ENCODE data around the gene FAM24B. TPM values are rescaled to one million over a fixed set of nuclear protein-coding genes. Genes with fewer than 3 reads are reported as not detected.
"Not testable (repeated sequence)": the region's sequence is repeated elsewhere in the genome, so short reads cannot be mapped to it uniquely, and the experiment has no call there.

The FAM24B gene, protein sequence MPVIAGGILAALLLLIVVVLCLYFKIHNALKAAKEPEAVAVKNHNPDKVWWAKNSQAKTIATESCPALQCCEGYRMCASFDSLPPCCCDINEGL
- polyA plus RNA-seq (2013, experiment 1 of 2), result 5.2 TPM
- 3.7 TPM for polyA plus RNA-seq (2013, experiment 2 of 2)

DNA sequence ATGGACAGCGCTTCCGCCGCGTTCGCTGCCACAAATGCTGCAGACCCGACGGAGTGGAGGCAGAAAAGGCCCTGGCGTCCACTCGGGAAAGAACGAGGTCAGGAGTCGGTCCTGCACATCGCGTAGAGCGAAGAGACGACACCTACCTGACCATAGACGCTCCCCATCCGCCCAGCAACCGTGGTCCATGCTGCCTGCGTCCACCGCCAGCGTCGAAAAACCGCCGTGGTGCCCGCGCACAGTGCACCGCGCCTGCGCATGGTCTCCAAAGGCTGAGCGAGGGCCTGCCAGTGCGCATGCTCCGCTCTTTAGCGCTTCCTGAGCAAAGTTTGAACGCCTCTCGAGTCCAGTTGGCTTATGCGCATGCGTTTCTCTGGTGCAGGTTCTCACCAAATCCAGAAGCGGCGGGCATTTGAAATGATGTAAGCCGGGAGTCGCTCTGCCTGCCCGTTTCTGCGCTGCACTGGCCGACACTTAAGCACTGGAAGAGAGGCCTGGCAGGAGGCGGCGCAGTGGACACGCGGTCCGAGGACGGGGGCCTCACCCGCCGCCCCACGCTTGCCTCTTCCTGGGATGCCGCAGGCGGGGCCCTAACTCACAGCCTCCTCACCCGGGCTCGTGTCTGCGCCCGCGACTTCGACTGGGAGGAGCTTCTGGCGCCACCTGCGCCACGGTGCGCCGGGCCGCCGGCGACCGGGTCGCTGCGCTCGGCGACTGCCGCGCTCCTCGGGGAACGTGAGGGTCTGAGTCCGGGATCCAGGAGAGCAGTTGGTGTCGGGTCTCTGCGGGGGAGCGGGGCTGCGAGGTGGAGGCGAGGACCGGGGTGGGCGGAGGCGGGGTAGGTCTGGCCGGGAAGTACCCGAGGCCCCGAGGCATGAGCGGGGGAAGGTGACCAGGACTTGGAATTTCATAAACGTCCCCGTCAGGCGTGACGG, at the start of gene FAM24B:
FAM24B (minus strand) TSS at position 243 of the 935 bp plus-strand sequence. CDS start 29,066 bp downstream, outside the sequence.
- H4K5ac ChIP-seq (ENCODE audit: low read length), result no peak within 1 kb of the TSS
- peak within 1 kb of the TSS; percentile 25 for H3K4ac ChIP-seq (ENCODE audit: low read depth, low read length)
- H3K79me2 ChIP-seq (ENCODE audit: control insufficient read depth, insufficient read depth, low read length), result no peaks in the 10 kb centered on the region
- no peaks in the 10 kb centered on the region for H3K36me3 ChIP-seq (ENCODE audit: control insufficient read depth, insufficient read depth, low read length)
- H3K9ac ChIP-seq (ENCODE audit: low read length), result peak within 1 kb of the TSS; percentile 57
- peaks cover 5% of the 10 kb centered on the region for H3K4me1 ChIP-seq (ENCODE audit: control insufficient read depth, low read depth, low read length)
- no peak within 1 kb of the TSS for H2BK120ac ChIP-seq (ENCODE audit: low read depth, low read length)
- no peak within 1 kb of the TSS for H3K27ac ChIP-seq (ENCODE audit: low read depth, low read length)
- no peak within 1 kb of the TSS for H2BK15ac ChIP-seq (replicated peaks; ENCODE audit: low read depth)
- peak within 1 kb of the TSS; percentile 83 for H2AK5ac ChIP-seq (ENCODE audit: low read length)
- no CpG with 5 or more reads among the region's 95 CpGs for WGBS (ENCODE audit: extremely low coverage, insufficient coverage, low lambda C conversion rate)
- peak within 1 kb of the TSS; percentile 85 for H2BK5ac ChIP-seq (ENCODE audit: low read length)
- peak within 1 kb of the TSS; percentile 9 for H3K18ac ChIP-seq (ENCODE audit: low read length)
- H3K4me3 ChIP-seq (ENCODE audit: low read length), result peak within 1 kb of the TSS; percentile 9
- H3K23ac ChIP-seq (ENCODE audit: low read length), result no peak within 1 kb of the TSS
- H3K27me3 ChIP-seq (ENCODE audit: insufficient read depth, low read length, poor library complexity), result no peaks in the 10 kb centered on the region
- H3K4me2 ChIP-seq (ENCODE audit: low read length), result peak within 1 kb of the TSS; percentile 7
- no peak within 1 kb of the TSS for H4K8ac ChIP-seq (ENCODE audit: low read depth, low read length)
- no peaks in the 10 kb centered on the region for H3K79me1 ChIP-seq (ENCODE audit: low read length)
- H3K56ac ChIP-seq (ENCODE audit: low read length), result peak within 1 kb of the TSS; percentile 81
- DNase-seq, result peak; percentile 87

DNA sequence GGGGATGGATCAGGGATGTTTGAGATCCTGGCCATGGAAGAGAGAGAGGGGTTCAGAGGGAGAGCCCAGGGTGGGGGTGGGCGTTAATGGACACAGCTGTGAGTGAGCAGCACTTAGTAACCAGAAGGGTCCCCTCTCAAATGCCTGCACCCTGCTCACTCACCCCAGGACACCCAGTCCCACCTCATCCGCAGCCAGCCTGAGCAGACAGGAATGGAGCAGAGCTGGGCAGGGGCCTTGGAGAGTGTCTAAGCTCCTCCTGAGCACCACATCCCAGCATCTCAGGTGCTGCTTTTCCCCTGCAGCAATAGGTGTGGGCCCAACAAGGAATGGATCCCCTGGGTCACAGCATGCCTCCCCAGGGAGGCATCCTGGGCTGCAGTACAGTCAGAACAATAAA, 36.3 kb upstream of the FAM24B start:
- no peaks in the 10 kb centered on the region for H3K79me2 ChIP-seq (ENCODE audit: control insufficient read depth, insufficient read depth, low read length)
- no peak overlapping the region for H2BK15ac ChIP-seq (replicated peaks; ENCODE audit: low read depth)
- no peak overlapping the region for H2AK5ac ChIP-seq (ENCODE audit: low read length)
- no peaks in the 10 kb centered on the region for H3K79me1 ChIP-seq (ENCODE audit: low read length)
- no peak overlapping the region for H3K9ac ChIP-seq (ENCODE audit: low read length)
- no peak for DNase-seq
- H3K4me3 ChIP-seq (ENCODE audit: low read length), result no peak overlapping the region
- H3K27me3 ChIP-seq (ENCODE audit: insufficient read depth, low read length, poor library complexity), result no peaks in the 10 kb centered on the region
- no peak overlapping the region for H3K4ac ChIP-seq (ENCODE audit: low read depth, low read length)
- WGBS (ENCODE audit: extremely low coverage, insufficient coverage, low lambda C conversion rate), result no CpG with 5 or more reads among the region's 2 CpGs
- H3K36me3 ChIP-seq (ENCODE audit: control insufficient read depth, insufficient read depth, low read length), result no peaks in the 10 kb centered on the region
- no peak overlapping the region for H4K5ac ChIP-seq (ENCODE audit: low read length)
- no peaks in the 10 kb centered on the region for H3K4me1 ChIP-seq (ENCODE audit: control insufficient read depth, low read depth, low read length)
- no peak overlapping the region for H2BK5ac ChIP-seq (ENCODE audit: low read length)
- no peak overlapping the region for H3K4me2 ChIP-seq (ENCODE audit: low read length)
- H3K23ac ChIP-seq (ENCODE audit: low read length), result no peak overlapping the region
- H3K56ac ChIP-seq (ENCODE audit: low read length), result no peak overlapping the region
- no peak overlapping the region for H4K8ac ChIP-seq (ENCODE audit: low read depth, low read length)
- no peak overlapping the region for H3K27ac ChIP-seq (ENCODE audit: low read depth, low read length)
- no peak overlapping the region for H3K18ac ChIP-seq (ENCODE audit: low read length)
- H2BK120ac ChIP-seq (ENCODE audit: low read depth, low read length), result no peak overlapping the region

GRCh38 chr10:122911889-122912484, 32.6 kb upstream of the FAM24B start:
- Histone ChIP-seq H4K8ac (ENCODE audit: low read depth, low read length) (no peak overlapping the region), H2BK120ac (ENCODE audit: low read depth, low read length) (no peak overlapping the region), H3K79me1 (ENCODE audit: low read length) (no peaks in the 10 kb centered on the region), H3K4ac (ENCODE audit: low read depth, low read length) (no peak overlapping the region), H3K9ac (ENCODE audit: low read length) (no peak overlapping the region), H3K23ac (ENCODE audit: low read length) (no peak overlapping the region), H2BK5ac (ENCODE audit: low read length) (no peak overlapping the region), H2BK15ac (replicated peaks; ENCODE audit: low read depth) (no peak overlapping the region), H2AK5ac (ENCODE audit: low read length) (no peak overlapping the region), H3K4me2 (ENCODE audit: low read length) (no peak overlapping the region), H3K79me2 (ENCODE audit: control insufficient read depth, insufficient read depth, low read length) (no peaks in the 10 kb centered on the region), H3K27me3 (ENCODE audit: insufficient read depth, low read length, poor library complexity) (no peaks in the 10 kb centered on the region), H3K36me3 (ENCODE audit: control insufficient read depth, insufficient read depth, low read length) (no peaks in the 10 kb centered on the region), H3K4me1 (ENCODE audit: control insufficient read depth, low read depth, low read length) (no peaks in the 10 kb centered on the region), H3K18ac (ENCODE audit: low read length) (no peak overlapping the region), H3K4me3 (ENCODE audit: low read length) (no peak overlapping the region), H4K5ac (ENCODE audit: low read length) (no peak overlapping the region), H3K56ac (ENCODE audit: low read length) (no peak overlapping the region), H3K27ac (ENCODE audit: low read depth, low read length) (no peak overlapping the region)
- peak; percentile 81 for DNase-seq
- WGBS (ENCODE audit: extremely low coverage, insufficient coverage, low lambda C conversion rate), result no CpG with 5 or more reads among the region's 5 CpGs

- Histone ChIP-seq H3K23ac (ENCODE audit: low read length) (no peak within 1 kb of the TSS), H3K4me2 (ENCODE audit: low read length) (no peak within 1 kb of the TSS), H3K36me3 (ENCODE audit: control insufficient read depth, insufficient read depth, low read length) (no peaks in the 10 kb centered on the region), H3K4me3 (ENCODE audit: low read length) (no peak within 1 kb of the TSS), H4K8ac (ENCODE audit: low read depth, low read length) (no peak within 1 kb of the TSS), H2BK120ac (ENCODE audit: low read depth, low read length) (no peak within 1 kb of the TSS), H3K4me1 (ENCODE audit: control insufficient read depth, low read depth, low read length) (no peaks in the 10 kb centered on the region), H3K27ac (ENCODE audit: low read depth, low read length) (no peak within 1 kb of the TSS), H3K79me1 (ENCODE audit: low read length) (no peaks in the 10 kb centered on the region), H2BK5ac (ENCODE audit: low read length) (no peak within 1 kb of the TSS), H3K4ac (ENCODE audit: low read depth, low read length) (no peak within 1 kb of the TSS), H4K5ac (ENCODE audit: low read length) (no peak within 1 kb of the TSS), H3K18ac (ENCODE audit: low read length) (no peak within 1 kb of the TSS), H2BK15ac (replicated peaks; ENCODE audit: low read depth) (no peak within 1 kb of the TSS), H3K56ac (ENCODE audit: low read length) (no peak within 1 kb of the TSS), H3K27me3 (ENCODE audit: insufficient read depth, low read length, poor library complexity) (no peaks in the 10 kb centered on the region), H3K79me2 (ENCODE audit: control insufficient read depth, insufficient read depth, low read length) (no peaks in the 10 kb centered on the region), H2AK5ac (ENCODE audit: low read length) (no peak within 1 kb of the TSS), H3K9ac (ENCODE audit: low read length) (no peak within 1 kb of the TSS)
- WGBS (ENCODE audit: extremely low coverage, insufficient coverage, low lambda C conversion rate), result no CpG with 5 or more reads among the region's 1 CpG
- no peak for DNase-seq
These were observed 30.9 kb upstream of the FAM24B start, which contains the start of gene FAM24A for GRCh38 chr10:122910310-122910709. Gene FAM24A (plus strand): TSS chr10:122910610. CDS start chr10:122911635, 1,025 bp downstream.

DNA sequence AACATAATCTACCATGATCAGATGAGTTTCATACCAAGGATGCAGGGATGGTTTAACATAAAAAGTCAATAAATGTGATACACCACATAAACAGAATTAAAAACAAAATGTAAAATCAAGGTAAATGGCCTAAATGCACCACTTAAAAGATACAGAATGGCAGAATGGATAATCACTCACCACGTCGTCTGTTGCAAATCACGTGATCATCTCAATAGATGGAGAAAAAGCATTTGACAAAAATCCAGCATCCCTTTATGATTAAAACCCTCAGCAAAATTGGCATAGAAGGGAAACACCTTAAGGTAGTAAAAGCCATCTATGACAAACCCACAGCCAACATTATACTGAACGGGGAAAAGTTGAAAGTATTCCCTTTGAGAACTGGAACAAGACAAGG, 24.5 kb upstream of the FAM24B start:
- H3K4me2 ChIP-seq (ENCODE audit: low read length); H2BK5ac ChIP-seq (ENCODE audit: low read length): not testable (repeated sequence)

More for the DNA sequence above, 24.5 kb upstream of the FAM24B start:
- WGBS (ENCODE audit: extremely low coverage, insufficient coverage, low lambda C conversion rate), result no CpG with 5 or more reads among the region's 4 CpGs
- H2BK15ac ChIP-seq (replicated peaks; ENCODE audit: low read depth); DNase-seq; H3K36me3 ChIP-seq (ENCODE audit: control insufficient read depth, insufficient read depth, low read length); H3K27ac ChIP-seq (ENCODE audit: low read depth, low read length); H4K8ac ChIP-seq (ENCODE audit: low read depth, low read length); H3K79me2 ChIP-seq (ENCODE audit: control insufficient read depth, insufficient read depth, low read length); H3K27me3 ChIP-seq (ENCODE audit: insufficient read depth, low read length, poor library complexity); H3K9ac ChIP-seq (ENCODE audit: low read length); H3K23ac ChIP-seq (ENCODE audit: low read length); H3K4me3 ChIP-seq (ENCODE audit: low read length); H3K18ac ChIP-seq (ENCODE audit: low read length); H3K56ac ChIP-seq (ENCODE audit: low read length); H4K5ac ChIP-seq (ENCODE audit: low read length); H3K4ac ChIP-seq (ENCODE audit: low read depth, low read length); H3K79me1 ChIP-seq (ENCODE audit: low read length); H2AK5ac ChIP-seq (ENCODE audit: low read length); H3K4me1 ChIP-seq (ENCODE audit: control insufficient read depth, low read depth, low read length); H2BK120ac ChIP-seq (ENCODE audit: low read depth, low read length): not testable (repeated sequence)

Data from mesendoderm (in vitro differentiated cells).